Fibroblast of mammary gland (primary cell): Measurements from ENCODE around the gene FAM151A.
A peak's percentile ranks its signal among the peaks of the same experiment; 100 is the strongest.

ENCODE experiments used
- DNase-seq: peaks from one replicate; pipeline ENCODE4 v3.0.0-alpha.2; 2010; ENCODE audit warnings: low read depth
- H3K4me3 ChIP-seq: 2 replicates; pipeline ENCODE4 v1.5.1; 2011; ENCODE audit warnings: low read depth, mild to moderate bottlenecking, low read length, moderate library complexity; ENCODE audit not compliant: control insufficient read depth
- CTCF ChIP-seq: conservative IDR thresholded peaks from 2 replicates; pipeline ENCODE4 v1.5.1; 2011; ENCODE audit warnings: low read depth, low read length, inconsistent platforms; ENCODE audit not compliant: control insufficient read depth, insufficient read depth

FAM151A gene

GRCh38 chr1:54650417-54650816, 27.1 kb upstream of the FAM151A start:
- DNase-seq, result no peak
- TF ChIP-seq CTCF, result no peak
- H3K4me3 ChIP-seq, result no peak overlapping the region

GRCh38 chr1:54649921-54650320, 26.6 kb upstream of the FAM151A start:
- TF ChIP-seq CTCF, result no peak
- H3K4me3 ChIP-seq, result no peak overlapping the region
- no peak for DNase-seq

GRCh38 chr1:54649130-54649898, 26.0 kb upstream of the FAM151A start:
- TF ChIP-seq CTCF, result no peak

GRCh38 chr1:54645806-54646676, 22.7 kb upstream of the FAM151A start:
- no peak for TF ChIP-seq CTCF
- peak; percentile 8 for DNase-seq
- no peak overlapping the region for H3K4me3 ChIP-seq

More at GRCh38 chr1:54649130-54649898, 26.0 kb upstream of the FAM151A start:
- no peak for DNase-seq
- no peak overlapping the region for H3K4me3 ChIP-seq

- no peak for DNase-seq
- no peak overlapping the region for H3K4me3 ChIP-seq
- TF ChIP-seq CTCF, result no peak
These were observed 20.4 kb upstream of the FAM151A start for GRCh38 chr1:54643736-54644135.

- no peak for DNase-seq
- no peak within 1 kb of the TSS for H3K4me3 ChIP-seq
- TF ChIP-seq CTCF, result no peak
These were observed 17.8 kb upstream of the FAM151A start, which contains the start of gene MROH7 for GRCh38 chr1:54640863-54641836. MROH7 (plus strand) TSS chr1:54641786; CDS start chr1:54652927, 11,141 bp downstream.
